BJ (cell line): ENCODE data around the gene ISOC2. TPM values are rescaled to one million over a fixed set of nuclear protein-coding genes. Genes with fewer than 3 reads are reported as not detected.

ENCODE experiments used
- CTCF ChIA-PET: fragments of 350-600 bp; formaldehyde crosslinking; extraction: SDS; loops from one replicate; lab custom pipeline; 2021; ENCODE audit warnings: antibody characterized with exemption, inconsistent platforms; lab: Yijun Ruan, JAX
- POLR2A ChIA-PET: fragments of 300-600 bp; sonication (Branson Sonifier 250); formaldehyde crosslinking; extraction: SDS; loops from one replicate; lab custom pipeline; 2021; ENCODE audit warnings: antibody characterized with exemption; lab: Charles Lee
- DNase-seq: peaks from one replicate; pipeline ENCODE4 v3.0.0-alpha.2; 2011; ENCODE audit warnings: low read depth
- H3K27me3 ChIP-seq: 2 replicates; pipeline ENCODE4 v1.6.0; 2011; ENCODE audit warnings: low read length; ENCODE audit not compliant: control insufficient read depth, insufficient read depth
- H3K36me3 ChIP-seq: 2 replicates; pipeline ENCODE4 v1.5.1; 2011; ENCODE audit warnings: low read length; ENCODE audit not compliant: control insufficient read depth, insufficient read depth
- H3K4me3 ChIP-seq: 2 replicates; pipeline ENCODE4 v1.5.1; 2011; ENCODE audit warnings: low read depth, mild to moderate bottlenecking, control low read depth, low read length
- CTCF ChIP-seq: IDR thresholded peaks from 2 replicates; pipeline ENCODE4 v1.5.1; 2011; ENCODE audit warnings: low read depth, mild to moderate bottlenecking, control low read depth, inconsistent platforms, low read length, moderate library complexity; ENCODE audit not compliant: insufficient read depth
- polyA plus RNA-seq: library from polyadenylated mRNA; depleted of rRNA; stranded (reverse); fragments of >200 nt; gene quantifications from 2 replicates; pipeline ENCODE4 v1.2.3, GENCODE V29; 2011

Gene ISOC2
- polyA plus RNA-seq, 1 experiment, result 123 TPM

- no peak for DNase-seq
- ChIA-PET POLR2A (no interaction called here), CTCF (interaction anchor here (1.8 to 4.9 kb wide), 7 partner anchors 11 to 167 kb away, joined by 4 to 100 read pairs (median 23); partner anchors contain the start of genes ZNF628 and ZNF865)
- Histone ChIP-seq H3K36me3 (no peaks in the 10 kb centered on the region), H3K4me3 (no peak overlapping the region), H3K27me3 (no peaks in the 10 kb centered on the region)
- no peak for TF ChIP-seq CTCF
Observed at GRCh38 chr19:55465460-55466240, 4.2 kb upstream of the ISOC2 start.

GRCh38 chr19:55464662-55465054 lies 3.2 kb upstream of the ISOC2 start, which contains the start of gene C19orf85:
TSS of gene C19orf85 (minus strand) at chr19:55464751. CDS start at chr19:55464554, 197 bp downstream.
- POLR2A ChIA-PET, result no interaction called here
- no peak for TF ChIP-seq CTCF
- no peak for DNase-seq
- Histone ChIP-seq H3K27me3 (no peaks in the 10 kb centered on the region), H3K36me3 (no peaks in the 10 kb centered on the region), H3K4me3 (no peak within 1 kb of the TSS)
- CTCF ChIA-PET, result no interaction called here

GRCh38 chr19:55464039-55464661 lies 2.7 kb upstream of the ISOC2 start:
- CTCF ChIA-PET, result interaction anchor here (1.5 kb wide), 1 partner anchor 39 kb away, joined by 5 read pairs; no protein-coding TSS in a partner anchor
- TF ChIP-seq CTCF, result no peak
- POLR2A ChIA-PET, result no interaction called here

GRCh38 chr19:55463583-55464031 lies 2.2 kb upstream of the ISOC2 start:
- no peak for DNase-seq
- POLR2A ChIA-PET, result no interaction called here
- H3K4me3 ChIP-seq, result no peak overlapping the region
- CTCF ChIA-PET, result interaction anchor here (1.5 kb wide), 1 partner anchor 40 kb away, joined by 5 read pairs; no protein-coding TSS in a partner anchor
- H3K27me3 ChIP-seq, result no peaks in the 10 kb centered on the region
- TF ChIP-seq CTCF, result no peak
- no peaks in the 10 kb centered on the region for H3K36me3 ChIP-seq

More at GRCh38 chr19:55464039-55464661, 2.7 kb upstream of the ISOC2 start:
- DNase-seq, result no peak
- H3K27me3 ChIP-seq, result no peaks in the 10 kb centered on the region
- H3K36me3 ChIP-seq, result no peaks in the 10 kb centered on the region
- no peak overlapping the region for H3K4me3 ChIP-seq

- ChIA-PET POLR2A (no interaction called here), CTCF (interaction anchor here (0.6 to 1.5 kb wide), 2 partner anchors 22 to 41 kb away, joined by 3 to 5 read pairs; no protein-coding TSS in a partner anchor)
- Histone ChIP-seq H3K36me3 (no peaks in the 10 kb centered on the region), H3K27me3 (no peaks in the 10 kb centered on the region), H3K4me3 (no peak overlapping the region)
- no peak for TF ChIP-seq CTCF
- DNase-seq, result no peak
Observed at GRCh38 chr19:55462722-55463121, 1.3 kb upstream of the ISOC2 start.
